NCI-H345 (cell line): ENCODE results near the gene HPGD.
A peak's percentile ranks its signal among the peaks of the same experiment; 100 is the strongest.

Experiments used
- DNase-seq: peaks from one replicate; lab custom pipeline; 2025; lab: John Stamatoyannopoulos, UW

The HPGD gene

DNA sequence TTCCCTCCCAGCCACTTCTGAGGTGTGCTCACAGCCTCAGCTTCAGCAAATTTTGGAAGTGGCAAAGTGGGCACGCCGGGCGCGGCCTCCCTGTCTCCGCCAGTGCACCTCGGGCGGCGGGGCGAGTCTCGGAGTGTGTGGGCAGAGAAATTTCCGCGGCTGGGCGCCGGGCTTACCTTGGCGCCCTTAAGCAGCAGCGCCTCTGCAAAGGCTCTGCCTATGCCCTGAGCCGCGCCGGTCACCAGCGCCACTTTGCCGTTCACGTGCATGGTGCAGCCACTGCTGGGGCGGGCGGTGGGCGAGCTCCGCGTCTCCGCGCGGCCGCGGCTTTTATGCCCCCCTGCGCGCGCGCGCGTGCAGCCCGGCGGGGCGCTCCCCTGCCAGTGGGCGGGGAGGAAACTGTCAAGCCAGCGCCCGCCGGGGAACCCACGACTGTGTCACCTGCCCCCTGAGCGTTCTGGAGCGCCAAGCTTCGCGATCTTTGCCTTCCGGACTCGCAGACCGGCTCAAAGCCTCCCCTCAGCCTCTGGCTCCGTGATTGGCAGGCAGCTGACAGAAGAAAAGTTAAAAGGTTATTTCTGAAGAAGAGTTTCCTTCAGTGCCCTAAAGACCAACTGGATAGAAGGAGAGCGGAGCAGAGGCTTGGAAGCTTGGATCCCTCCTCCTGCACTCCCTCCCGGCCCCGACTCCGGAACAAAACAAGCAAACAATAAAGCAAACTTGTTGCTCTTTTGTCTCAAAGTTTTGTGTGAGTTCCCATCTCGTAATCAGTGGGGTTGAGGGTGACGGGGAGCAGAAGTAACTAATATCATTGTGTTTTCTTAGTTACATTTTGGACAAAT is at the start of gene HPGD:
HPGD (minus strand) TSS at position 306 of the 842 bp plus-strand sequence; CDS start at position 269, 37 bp downstream.
- DNase-seq: peak; percentile 67

DNA sequence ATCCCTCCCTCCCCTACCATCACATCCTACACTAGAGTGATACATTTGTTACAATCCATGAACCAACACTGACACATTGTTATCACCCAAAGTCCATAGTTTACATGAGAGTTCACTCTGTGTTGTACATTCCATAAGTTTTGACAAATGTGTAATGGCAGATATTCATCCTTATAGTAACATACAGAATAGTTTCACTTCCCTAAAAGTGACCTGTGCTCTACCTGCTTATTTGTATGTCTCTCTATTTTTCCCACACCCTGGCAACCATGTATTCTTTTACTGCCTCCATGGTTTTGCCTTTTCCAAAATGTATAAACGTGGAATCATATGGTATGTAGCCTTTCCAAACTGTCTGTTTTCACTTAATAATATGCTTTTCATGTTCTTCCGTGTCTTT is 42.2 kb upstream of the HPGD start:
- no peak for DNase-seq

DNA sequence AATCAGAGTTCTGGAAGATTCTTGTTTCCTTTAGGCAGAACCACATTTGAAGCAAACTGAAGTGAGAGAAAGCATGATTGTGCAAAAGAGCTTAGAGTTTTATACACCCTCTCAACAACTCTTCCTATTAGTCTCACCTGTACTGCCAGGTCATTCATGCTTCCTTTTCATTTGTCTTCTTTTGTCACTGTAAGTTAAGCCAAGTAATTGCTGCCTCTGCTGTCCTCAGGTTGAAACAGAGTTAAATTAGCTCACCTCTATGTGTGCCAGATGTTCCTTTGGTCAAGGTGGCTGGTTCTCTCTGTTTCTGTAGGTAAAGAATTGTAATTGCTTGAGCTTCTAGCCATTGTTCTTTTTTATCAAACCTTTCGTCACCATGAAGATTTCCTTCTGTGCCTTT is 41.1 kb upstream of the HPGD start:
- DNase-seq: no peak

DNA sequence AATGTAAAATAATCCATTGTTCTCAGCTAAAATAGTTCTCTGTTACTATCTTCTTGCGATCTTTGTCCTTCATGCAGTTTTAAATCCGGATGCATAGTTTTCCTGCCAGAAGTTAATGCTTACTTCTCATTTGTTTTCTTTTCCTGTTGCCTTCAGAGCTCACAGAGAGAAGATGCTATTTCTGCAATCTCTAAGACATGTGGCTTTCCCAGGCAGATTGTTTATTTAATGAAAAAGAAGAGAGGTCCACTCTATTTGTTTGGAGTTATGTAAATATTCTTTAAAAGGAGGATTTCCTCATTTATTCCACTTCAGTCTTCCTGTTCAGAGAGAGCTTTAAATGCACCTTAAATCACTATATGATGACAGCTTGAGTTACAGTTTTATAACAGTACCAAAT is 39.3 kb upstream of the HPGD start:
- DNase-seq: no peak

DNA sequence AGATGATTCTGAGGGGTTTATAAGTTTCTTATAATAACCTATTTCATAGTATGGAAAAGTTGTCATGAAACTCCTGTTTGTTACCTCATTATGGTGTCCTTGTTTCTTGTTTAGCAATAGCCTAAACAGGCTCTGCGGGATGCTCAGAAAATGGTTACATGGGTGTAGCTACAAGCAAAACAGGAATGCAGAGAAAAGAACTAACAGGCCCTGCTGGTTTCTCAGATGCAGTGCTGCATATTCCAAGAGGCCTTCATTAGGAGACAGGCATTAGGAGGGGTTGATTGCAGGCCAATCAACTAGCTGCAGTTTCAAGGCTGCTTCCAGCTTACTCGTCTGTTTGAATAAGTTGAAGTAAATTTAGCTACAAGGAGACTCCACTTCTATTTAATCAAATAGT is 37.6 kb upstream of the HPGD start:
- DNase-seq: no peak

DNA sequence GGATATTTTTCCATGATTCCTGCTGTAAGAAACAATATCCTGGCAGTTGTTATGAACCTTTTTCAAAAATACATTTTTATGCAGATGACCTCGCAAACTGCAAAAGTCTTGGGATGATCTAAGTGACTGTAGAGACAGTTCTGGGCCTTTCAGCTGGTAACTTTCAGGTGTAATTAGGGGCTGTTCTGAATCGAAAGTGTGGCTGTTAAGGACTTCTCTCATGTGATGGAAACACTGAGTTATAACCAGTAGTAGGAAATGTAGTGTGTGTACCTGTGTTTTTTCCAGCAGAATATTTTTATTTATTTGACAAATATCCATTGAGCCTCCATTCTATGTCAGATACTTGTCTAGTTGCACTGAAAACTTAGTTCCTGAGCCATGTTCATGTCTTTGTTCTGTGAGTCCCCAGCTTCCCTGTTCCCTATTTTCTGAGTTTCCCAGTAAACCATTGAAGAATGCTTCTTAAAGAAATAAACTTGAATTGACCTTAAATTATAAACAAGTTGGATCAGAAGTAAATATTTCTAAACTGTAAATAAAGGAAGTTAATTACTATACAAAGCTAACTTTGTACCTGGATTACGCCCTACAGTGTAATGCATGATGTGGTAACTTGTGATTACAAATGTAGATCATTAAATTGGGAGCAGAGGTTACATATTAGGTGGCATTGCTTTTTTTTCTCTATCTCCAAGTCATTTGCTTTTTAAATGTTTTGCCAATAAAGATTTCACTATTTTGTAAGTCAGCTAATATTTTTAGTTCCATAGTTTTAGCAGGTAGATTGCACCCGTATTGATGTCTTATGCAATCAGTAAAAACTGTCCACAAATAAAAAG is 33.7 kb upstream of the HPGD start:
- no peak for DNase-seq

DNA sequence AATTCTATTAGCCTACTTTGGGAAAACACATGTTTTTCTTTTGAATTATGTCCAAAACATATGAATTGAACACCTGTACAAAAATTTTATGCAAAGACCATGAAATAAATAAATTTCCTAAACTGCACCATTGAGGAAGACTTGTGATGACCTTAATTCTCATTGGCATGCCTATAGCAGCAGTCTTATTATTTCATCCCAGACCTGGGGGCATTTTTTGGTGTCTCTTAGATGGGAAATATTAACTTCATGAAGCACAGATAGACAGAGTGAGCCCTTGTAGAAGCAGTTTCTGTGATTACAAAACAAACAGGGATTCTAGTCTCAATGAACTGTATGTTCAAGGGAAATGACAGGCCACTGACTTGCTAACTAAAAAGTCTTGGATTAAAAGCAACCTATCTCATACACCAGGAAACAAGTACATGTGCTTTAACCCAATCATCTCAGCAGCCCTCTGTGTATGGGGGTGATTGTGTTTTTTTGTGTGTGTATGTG is 32.0 kb upstream of the HPGD start:
- DNase-seq: no peak

DNA sequence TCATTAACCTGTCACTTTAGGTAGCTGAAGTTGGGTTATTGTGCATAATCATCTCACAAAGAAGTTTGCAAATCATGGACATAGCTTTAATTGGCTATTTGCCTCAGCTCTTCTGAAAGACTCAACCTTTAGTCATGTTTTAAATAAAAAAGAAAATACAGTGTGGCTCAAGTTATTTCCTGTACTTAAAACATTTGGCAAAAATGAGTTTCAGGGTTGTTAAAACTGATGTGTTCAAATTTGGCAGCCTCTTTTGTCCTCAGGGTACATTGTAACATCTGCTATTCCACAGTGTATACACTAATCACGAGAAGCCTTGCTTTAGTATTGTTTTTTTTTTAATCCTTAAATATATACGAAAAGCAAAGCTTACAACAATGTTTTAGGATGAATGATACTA is 31.5 kb upstream of the HPGD start:
- DNase-seq: no peak

DNA sequence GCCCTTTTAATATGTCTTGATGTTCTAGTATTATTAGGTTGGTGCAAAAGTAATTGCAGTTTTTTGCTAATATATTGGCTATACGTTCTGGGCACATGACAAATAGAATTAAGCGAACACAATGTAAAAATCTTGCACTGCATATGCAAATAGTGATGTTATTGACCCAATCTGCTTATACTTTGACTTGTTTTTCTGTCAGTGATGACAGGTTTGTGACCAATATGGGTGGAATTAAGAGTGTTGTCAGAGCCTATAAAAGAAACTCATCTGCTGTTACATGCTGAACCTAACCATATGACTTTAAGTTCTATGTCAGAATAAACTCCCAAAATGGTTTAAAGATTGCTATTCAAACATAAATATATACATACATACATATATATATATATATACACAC is 30.7 kb upstream of the HPGD start:
- no peak for DNase-seq

DNA sequence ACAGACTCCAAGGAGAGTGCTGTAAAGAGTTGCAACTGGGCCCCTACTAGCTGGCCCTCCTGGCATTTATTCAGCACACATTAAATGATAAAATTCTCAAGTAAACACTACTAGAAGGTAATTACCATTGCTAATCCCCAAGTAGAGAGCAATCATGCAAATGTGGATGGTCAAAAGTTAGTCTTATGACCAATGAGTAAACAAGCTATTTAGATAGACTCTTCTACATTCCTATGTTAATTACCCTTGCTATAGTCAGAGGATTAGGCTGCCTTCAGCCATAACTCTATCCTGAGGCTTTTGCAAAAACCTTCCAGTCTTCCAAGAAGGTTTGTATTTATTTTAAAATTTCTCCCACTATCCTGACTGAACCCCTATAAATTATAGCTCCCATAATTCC is 28.3 kb upstream of the HPGD start:
- DNase-seq: no peak

DNA sequence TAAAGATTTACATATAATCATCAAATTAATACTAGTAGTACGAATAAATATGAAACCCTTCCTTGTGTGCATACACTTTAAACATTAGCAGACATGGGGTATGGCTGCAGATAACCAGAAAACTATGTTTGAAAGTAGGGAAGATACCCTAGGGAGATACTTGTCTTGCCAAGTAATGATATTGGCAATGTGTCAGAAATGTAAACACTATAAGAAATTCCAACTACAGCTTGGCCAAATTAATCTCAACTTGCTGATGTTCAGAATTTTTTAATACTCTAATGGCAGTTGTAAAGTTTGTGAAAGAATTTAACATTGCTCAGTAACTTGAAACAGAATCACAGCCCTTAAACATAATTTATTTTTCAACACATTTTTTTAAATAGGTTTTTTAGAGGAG is 27.4 kb upstream of the HPGD start:
- DNase-seq: no peak

DNA sequence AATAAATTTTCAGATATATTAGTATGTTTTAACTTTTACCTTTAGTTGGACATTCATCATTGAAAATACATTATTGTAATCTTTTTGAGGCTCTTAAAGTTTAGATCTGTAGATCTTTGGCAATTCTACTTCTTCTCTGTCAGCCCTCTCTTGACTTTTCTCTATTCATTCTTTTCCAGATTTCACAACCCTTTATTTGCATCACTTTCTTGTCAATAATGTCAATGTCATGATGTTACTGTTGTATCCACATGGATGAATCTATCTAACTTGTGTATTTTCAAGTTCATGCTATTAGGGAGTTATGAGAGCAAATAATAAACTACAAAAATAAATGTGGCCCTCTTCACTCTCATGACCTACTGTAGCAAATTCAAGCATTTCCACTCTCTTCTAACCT is 23.0 kb upstream of the HPGD start:
- DNase-seq: no peak

DNA sequence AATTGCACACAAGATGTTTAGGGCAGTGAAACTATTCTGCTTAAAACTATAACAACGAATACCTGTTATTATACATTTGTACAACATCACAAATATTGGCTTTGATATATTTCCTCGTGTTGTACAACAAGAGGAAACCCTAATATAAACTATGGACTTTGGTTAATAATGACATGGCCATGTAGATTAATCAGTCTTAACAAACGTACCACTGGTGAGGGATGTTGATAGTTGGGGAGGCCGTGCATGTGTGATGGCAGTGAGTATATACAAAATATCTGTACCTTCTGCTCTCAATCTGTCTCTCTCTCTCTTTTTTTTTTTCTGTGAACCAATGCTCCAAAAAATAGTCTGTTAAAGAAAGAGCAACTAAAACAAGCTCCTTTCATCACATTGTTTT is 22.2 kb upstream of the HPGD start:
- no peak for DNase-seq

DNA sequence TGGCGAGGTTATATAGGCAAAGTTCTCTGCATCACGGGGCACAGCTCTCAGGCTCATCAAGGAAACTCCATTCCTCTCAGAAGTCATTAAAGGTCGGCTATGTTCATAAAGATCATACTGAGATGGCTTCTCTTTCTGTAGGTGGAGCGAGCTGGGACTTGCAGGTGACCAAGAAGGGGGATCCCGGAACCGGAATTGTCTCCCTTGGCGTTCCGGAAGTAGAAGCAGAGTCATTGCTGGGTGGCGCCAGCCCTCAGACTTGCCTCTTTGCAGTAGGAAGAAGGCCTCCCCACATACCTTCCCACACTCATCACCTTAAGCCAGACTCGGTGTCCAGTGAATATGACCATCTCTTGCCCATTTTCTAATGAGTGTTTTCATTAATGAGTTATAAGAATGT is 17.9 kb upstream of the HPGD start:
- no peak for DNase-seq

DNA sequence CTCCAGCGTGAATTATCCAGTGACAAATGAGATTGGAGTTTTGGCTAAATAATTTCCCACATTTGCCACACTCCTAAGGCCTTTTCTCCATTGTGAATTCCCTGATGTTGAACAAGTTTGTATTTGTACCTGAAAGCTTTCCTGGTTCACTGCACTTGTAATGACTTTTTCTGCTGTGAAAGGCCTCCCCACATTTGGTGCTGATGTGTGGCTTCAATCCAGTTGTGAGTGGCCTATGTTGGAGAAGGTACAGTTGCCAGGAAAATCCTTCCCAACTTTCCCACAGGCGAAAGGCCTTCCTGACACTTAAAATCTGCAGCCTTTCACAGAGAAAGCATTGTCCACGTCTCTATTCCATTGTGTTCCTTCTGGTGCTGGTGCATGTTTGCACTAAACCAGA is 17.3 kb upstream of the HPGD start:
- DNase-seq: no peak

DNA sequence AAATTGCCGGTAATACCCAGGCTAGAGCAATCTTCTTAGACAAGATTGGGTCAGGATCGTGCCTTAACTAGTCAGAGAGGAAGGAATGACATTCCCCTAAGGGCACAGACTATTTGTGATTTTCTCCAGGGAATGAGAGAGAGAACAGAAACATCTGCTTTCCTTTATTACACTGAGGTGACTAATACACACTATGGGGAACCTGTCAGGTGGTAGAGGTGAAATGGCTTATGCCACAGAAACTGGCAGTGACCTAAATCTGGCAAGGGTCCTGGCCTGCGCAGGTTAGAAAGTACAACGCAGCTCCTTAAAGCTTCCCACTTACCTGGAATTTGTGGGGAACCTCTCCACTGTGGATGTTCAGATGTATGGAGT is 16.6 kb upstream of the HPGD start:
- DNase-seq: no peak

DNA sequence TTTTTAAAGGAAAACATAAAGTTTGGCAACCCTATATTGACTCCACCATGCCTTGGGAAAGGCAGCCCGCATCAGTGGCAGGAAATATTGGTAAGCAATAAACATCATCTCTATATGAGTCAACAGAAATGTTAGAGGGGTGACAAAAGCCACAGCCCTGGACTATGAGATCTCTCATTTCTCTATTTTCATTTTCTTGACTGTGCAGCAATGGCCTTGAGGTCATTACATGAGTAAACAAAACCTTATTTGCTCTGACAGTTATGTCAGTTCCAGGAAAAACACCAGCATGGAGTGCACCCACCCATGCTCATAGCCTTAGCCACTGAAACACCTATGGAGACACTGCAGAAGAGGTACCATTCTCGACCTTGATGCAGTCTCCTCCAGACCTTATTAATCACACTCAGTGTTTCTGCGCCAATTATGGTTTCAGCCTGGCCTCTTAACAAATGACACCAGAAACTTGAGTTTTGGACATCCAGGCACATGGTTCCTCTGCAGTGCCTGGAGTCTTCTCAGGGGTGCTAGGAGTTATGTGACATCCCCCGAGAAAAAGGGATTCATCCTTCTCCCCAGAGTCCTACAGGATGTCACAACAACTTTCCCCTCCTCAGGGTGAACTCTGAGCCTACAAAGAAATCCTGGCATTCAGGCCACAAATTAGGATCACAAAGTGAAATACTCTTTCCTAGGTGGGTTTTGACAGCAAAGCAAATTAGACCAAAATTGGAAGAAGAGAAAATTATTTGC is 16.0 kb upstream of the HPGD start:
- DNase-seq: no peak

DNA sequence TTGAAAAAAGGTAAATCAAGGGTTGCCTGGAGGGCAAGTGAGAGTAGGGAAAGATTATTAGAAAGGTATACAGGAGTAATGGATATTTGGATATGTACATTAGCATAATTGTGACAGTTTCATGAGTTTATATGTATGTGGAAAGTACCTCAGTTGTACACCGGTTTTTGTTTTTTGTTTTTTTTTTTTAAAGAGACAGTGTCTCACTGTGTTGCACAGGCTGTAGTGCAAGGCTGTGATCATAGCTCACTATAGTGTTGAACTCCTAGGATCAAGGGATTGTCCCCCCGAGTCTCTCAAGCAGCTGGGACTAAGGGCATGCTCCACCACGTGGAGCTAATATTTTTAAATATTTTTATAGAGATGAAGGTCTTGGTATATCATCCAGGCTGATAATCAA is 15.3 kb upstream of the HPGD start:
- no peak for DNase-seq

DNA sequence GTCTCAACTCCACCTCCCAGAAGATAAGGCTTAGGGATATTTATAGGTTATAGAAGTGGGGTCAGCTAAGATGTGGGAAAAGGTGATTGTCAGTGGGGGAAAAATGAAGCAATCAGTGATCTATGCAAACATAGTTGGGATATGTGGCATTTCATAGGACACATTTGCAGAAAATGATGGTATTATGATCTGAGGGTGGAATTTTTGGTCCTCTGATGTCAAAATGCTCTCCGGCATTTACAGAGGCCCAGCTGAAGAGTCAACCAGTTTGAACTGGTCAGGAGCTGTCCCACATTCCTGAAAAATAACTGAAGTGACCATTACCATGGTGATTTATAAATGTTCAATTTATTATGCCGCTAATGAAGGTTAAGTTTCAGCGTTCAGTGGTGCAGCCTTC is 12.2 kb upstream of the HPGD start:
- no peak for DNase-seq

DNA sequence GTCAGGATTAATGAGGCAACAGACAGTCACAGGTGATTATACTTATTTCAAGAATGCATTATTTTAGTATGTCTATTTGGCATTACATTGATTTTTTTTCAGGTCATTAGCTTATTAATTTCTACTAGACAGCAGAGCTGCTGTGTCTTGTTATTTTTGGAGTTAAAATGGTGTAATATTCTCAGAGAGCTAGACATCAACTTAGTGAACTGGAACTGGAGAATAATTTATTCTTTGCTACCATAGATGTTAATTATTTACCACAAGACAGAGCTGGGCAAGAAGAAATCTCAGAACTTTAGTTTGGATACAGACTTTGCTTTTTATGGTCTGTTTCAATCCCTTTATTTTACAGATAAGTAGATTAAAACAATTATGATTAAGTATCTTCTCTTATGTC is 10.2 kb upstream of the HPGD start:
- no peak for DNase-seq

DNA sequence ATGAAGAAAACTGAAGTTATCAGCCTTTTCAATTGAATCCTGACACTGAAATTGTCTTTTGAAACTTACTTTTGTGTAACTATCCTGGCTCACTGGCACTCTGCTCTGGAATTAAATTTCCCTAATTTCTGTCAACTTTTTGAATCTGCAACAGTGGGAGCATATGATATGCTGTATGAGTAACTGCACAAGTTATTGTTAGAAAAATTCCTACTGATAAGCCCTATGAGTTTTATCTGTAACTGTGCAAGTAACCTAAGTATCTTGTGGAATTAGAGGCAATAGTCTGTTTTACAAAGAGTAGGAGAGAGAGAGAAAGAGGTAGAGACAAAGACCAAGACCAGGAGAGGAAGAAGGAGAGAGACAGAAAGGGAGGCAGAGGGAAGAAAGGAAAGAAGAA is 9.2 kb upstream of the HPGD start:
- no peak for DNase-seq

DNA sequence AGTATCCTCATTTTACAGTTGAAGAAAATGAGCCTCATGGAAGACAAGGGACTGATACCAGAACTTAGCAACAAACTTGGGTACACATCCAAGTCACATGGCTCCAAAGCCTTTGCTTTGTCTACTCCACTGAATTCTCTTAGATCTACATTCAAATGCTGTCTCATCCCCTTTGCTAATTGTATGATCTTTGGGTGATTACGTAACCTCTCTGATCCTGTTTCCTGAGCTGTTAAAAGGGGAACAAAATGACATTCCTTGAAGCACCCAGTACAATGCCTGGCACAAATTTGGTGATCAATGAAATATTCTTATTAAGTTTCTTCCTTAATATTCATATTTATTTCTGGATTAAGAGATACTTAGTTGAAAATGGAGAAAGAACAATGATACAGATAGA is 5.9 kb upstream of the HPGD start:
- no peak for DNase-seq

DNA sequence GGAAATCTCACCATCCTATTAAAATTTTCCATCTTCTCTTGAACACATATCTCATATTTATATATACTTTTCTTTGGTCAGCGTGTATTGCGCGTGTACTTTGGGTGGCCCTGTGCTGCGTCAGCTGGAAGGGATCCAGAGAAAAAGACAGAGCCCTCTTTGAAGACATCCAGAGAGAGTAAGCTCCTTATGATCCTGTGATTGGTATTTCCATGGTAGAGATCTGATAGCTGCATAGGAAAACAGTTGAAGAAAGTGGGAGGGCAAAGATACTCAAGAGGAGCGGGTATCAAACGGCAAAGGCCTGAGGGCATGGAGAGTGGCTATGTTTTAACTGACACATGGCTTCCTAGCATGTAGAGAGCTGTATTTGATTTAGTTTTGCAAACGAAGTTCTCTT is 4.4 kb upstream of the HPGD start:
- no peak for DNase-seq
